K562 (cell line): Measurements from ENCODE around the gene GRXCR2. TPM values are rescaled to one million over a fixed set of nuclear protein-coding genes. Genes with fewer than 3 reads are reported as not detected.

Source experiments
- ATAC-seq: fragments of 200-7000 bp; cut with Tn5 transposase; 3 replicates; pipeline ENCODE4 v1.9.1; 2020; ENCODE audit warnings: moderate library complexity
- BruUV-seq: library from RNA; stranded (reverse); fragments of 400-500 nt; replicated peaks from 2 replicates; lab custom pipeline; 2021; lab: Mats Ljungman, UMichigan
- CTCF ChIA-PET: fragments of 300-600 bp; formaldehyde crosslinking; extraction: SDS; loops from one replicate; lab custom pipeline; 2021; ENCODE audit warnings: low intra/inter-chr PET ratio; lab: Yijun Ruan, JAX
- POLR2A ChIA-PET: fragments of 300-600, 350-650 bp; sonication (Branson Sonifier 250); formaldehyde crosslinking; extraction: SDS; loops from one replicate; lab custom pipeline; 2021; ENCODE audit warnings: antibody characterized with exemption, inconsistent platforms; lab: Yijun Ruan, JAX
- DNase-seq, 4 experiments: peaks; one replicate each; pipeline versions ENCODE4 v3.0.0 to v3.0.0-alpha.2; 2011 to 2018; ENCODE audit warnings: low spot score in 3 of 4, mixed read lengths in 3 of 4; ENCODE audit errors: extremely low read depth in 1 of 4
- FAIRE-seq: peaks from 2 replicates; lab custom pipeline; 2011; peaks lifted over from hg19 to GRCh38; lab: Jason Lieb, UNC
- H2AFZ ChIP-seq: 2 replicates; pipeline ENCODE4 v1.6.0; 2011; ENCODE audit warnings: low read depth, low read length, control low read depth, inconsistent platforms
- H3K27ac ChIP-seq: fragments of 200-600 bp; 3 replicates; pipeline ENCODE4 v1.8.0; 2011; ENCODE audit warnings: low read depth, mild to moderate bottlenecking, control low read depth, inconsistent platforms, low read length, moderate library complexity, mixed read lengths; ENCODE audit errors: extremely low read depth
- H3K27me3 ChIP-seq, 2 experiments: fragments of 300-600 bp in 1 of 2; 2 replicates in 1 of 2; 3 replicates in 1 of 2; pipeline versions ENCODE4 v1.6.0 to v1.8.0; 2011; ENCODE audit warnings: inconsistent platforms in 2 of 2, low read length in 2 of 2, mild to moderate bottlenecking in 1 of 2, mixed read lengths in 1 of 2, moderate library complexity in 1 of 2; ENCODE audit not compliant: control insufficient read depth in 2 of 2, insufficient read depth in 2 of 2
- H3K36me3 ChIP-seq: fragments of 300-600 bp; 3 replicates; pipeline ENCODE4 v1.8.0; 2011; ENCODE audit warnings: mild to moderate bottlenecking, low read length, inconsistent platforms; ENCODE audit not compliant: control insufficient read depth, insufficient read depth
- H3K4me1 ChIP-seq, 2 experiments: fragments of 200-600 bp in 1 of 2; replicated peaks in 1 of 2; 2 replicates in 1 of 2; 3 replicates in 1 of 2; pipeline versions ENCODE4 v1.5.1 to v1.8.0; 2011; ENCODE audit warnings: inconsistent platforms in 2 of 2, low read length in 2 of 2, mild to moderate bottlenecking in 1 of 2, mixed read lengths in 1 of 2, moderate library complexity in 1 of 2; ENCODE audit not compliant: control insufficient read depth in 2 of 2, insufficient read depth in 2 of 2
- H3K4me2 ChIP-seq: 2 replicates; pipeline ENCODE4 v1.6.1; 2011; ENCODE audit warnings: low read length, control low read depth, inconsistent platforms, mixed read lengths; ENCODE audit not compliant: insufficient read depth
- H3K4me3 ChIP-seq: fragments of 200-600 bp; sonication (generic), shearing (Covaris generic); 2 replicates; pipeline ENCODE4 v1.5.1; 2016; ENCODE audit warnings: control low read depth, inconsistent platforms
- H3K79me2 ChIP-seq: fragments of 200-600 bp; 3 replicates; pipeline ENCODE4 v1.8.0; 2011; ENCODE audit warnings: low read length, inconsistent platforms; ENCODE audit not compliant: control insufficient read depth, insufficient read depth
- H3K9ac ChIP-seq, 2 experiments: 2 replicates each; pipeline versions ENCODE4 v1.6.0 to v1.6.1; 2011; ENCODE audit warnings: low read depth in 2 of 2, low read length in 2 of 2, control low read depth in 1 of 2, inconsistent platforms in 1 of 2, mild to moderate bottlenecking in 1 of 2, mixed read lengths in 1 of 2; ENCODE audit not compliant: insufficient read depth in 1 of 2
- H3K9me1 ChIP-seq: one replicate; pipeline ENCODE4 v1.6.0; 2011; ENCODE audit warnings: inconsistent platforms, mild to moderate bottlenecking, low read length, moderate library complexity; ENCODE audit not compliant: control insufficient read depth, insufficient read depth
- H3K9me3 ChIP-seq: replicated peaks from 2 replicates; pipeline ENCODE4 v1.5.1; 2011; ENCODE audit warnings: low read depth, low read length, inconsistent platforms; ENCODE audit not compliant: control insufficient read depth, insufficient read depth
- H4K20me1 ChIP-seq: replicated peaks from 2 replicates; pipeline ENCODE4 v1.6.1; 2011; ENCODE audit warnings: low read length, inconsistent platforms, mixed read lengths; ENCODE audit not compliant: control insufficient read depth, insufficient read depth
- CTCF ChIP-seq, 3 experiments: IDR thresholded peaks in 2 of 3; conservative IDR thresholded peaks in 1 of 3; 2 replicates each; pipeline ENCODE4 v1.5.1; 2011 to 2012; ENCODE audit warnings: low read length in 3 of 3, mild to moderate bottlenecking in 3 of 3, control low read depth in 2 of 3, improper control_type of control experiment in 1 of 3, inconsistent platforms in 1 of 3, low read depth in 1 of 3, mixed read lengths in 1 of 3, moderate library complexity in 1 of 3; ENCODE audit not compliant: insufficient read depth in 2 of 3
- NFIC ChIP-seq: fragments of 450-650 bp; IDR thresholded peaks from 2 replicates; pipeline ENCODE4 v1.6.1; 2017; ENCODE audit warnings: mild to moderate bottlenecking, inconsistent platforms
- RAD21 ChIP-seq, 2 experiments: fragments of 250-450 bp in 1 of 2; fragments of 450-650 bp in 1 of 2; sonication (Bioruptor Pico) in 1 of 2; formaldehyde crosslinking in 1 of 2; IDR thresholded peaks in 1 of 2; conservative IDR thresholded peaks in 1 of 2; 2 replicates each; pipeline versions ENCODE4 v1.4.0 to v1.8.0; 2020 to 2022; ENCODE audit warnings: mild to moderate bottlenecking in 2 of 2, moderate library complexity in 1 of 2
- WGBS: fragments of 100-300 bp; shearing (Covaris generic); methylation state at CpG from one replicate; pipeline ENCODE4 v1.1.6; 2016; ENCODE audit warnings: low coverage, mixed read lengths; ENCODE audit not compliant: insufficient coverage; ENCODE audit errors: missing lambda C conversion rate; 5-methylcytosine and 5-hydroxymethylcytosine counted together
- in situ Hi-C: fragments of 300-500 bp; cut with MboI; formaldehyde crosslinking; loops from 4 replicates; pipeline ENCODE4 v1.15.0; 2018; ENCODE audit warnings: inconsistent platforms, mixed read lengths
- intact Hi-C: fragments of 100-400 bp; cut with micrococcal nuclease; formaldehyde crosslinking; loops from 2 replicates; pipeline ENCODE4 v1.14.2; 2022
- polyA plus RNA-seq, 8 experiments: library from polyadenylated mRNA; depleted of rRNA in 4 of 8; stranded (reverse) in 5 of 8; unstranded in 3 of 8; fragments of >200 nt; fragmentation: Nextera tagmentation in 2 of 8; fragmentation: Illumina TruSeq in 1 of 8; extraction: Ambion mirVana in 2 of 8; extraction: Trizol in 1 of 8; gene quantifications; 2 replicates each; pipeline versions ENCODE4 v1.2.1 to v1.2.3, GENCODE V29; 2011 to 2014; ENCODE audit warnings: inconsistent platforms in 1 of 8, missing spikeins in 1 of 8
- total RNA-seq, 7 experiments: library from RNA; depleted of rRNA in 6 of 7; stranded (reverse); fragments of >200 nt in 6 of 7; fragmentation: Illumina TruSeq in 2 of 7; extraction: Trizol in 2 of 7; gene quantifications; 2 replicates each; pipeline versions ENCODE4 v1.2.1 to v1.2.3, GENCODE V29; 2011 to 2021; ENCODE audit warnings: low replicate concordance in 1 of 7
- TF ChIP-seq, protein P1 (sequence below): sonication (generic); IDR thresholded peaks from 2 replicates; pipeline ENCODE4 v1.6.1; 2016

Gene GRXCR2
- total and polyA plus RNA-seq, 9 of the 15 experiments (the other 6 are each of a cell fraction or from before 2014, with no cell fraction given) = not detected

DNA sequence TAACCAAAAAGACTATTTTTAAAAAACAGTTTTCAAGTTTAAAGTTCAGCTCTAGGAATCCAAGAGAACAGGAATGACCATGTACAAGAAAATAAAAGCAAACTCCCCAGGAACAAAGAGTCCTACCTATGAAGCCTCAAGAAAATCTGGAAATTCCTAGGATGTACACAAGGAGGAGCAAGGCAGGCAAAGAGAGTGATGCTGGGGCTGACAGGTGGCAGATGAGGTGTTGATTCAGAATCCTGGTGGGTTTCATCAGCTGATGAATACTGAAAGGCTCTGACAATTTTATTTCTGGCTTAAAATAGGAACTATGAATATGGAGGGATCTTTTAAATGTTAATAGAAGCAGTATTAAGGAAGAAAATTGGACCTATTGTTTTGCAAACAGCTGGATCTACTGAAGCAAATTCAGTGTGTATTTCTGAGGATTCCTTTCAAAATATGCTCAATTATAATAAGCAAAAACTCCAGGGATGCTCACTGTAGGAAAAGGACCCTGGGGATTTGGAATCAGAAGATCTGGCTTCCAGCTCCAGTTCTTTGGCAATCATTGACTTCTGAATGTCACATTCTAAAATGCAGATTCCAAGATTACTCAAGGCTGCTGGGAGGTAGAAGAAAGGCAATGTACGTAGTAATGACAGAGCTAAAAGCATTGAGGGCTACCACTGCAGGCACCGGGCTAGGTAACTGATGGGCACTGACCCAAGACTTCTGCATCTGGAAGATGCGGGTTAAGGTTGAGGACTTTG lies 35.6 kb upstream of the GRXCR2 start:
- CTCF ChIA-PET = no interaction called here
- WGBS = 3% methylated on average over 3 of the region's 3 CpGs

More for the DNA sequence above, 35.6 kb upstream of the GRXCR2 start:
- Histone ChIP-seq H2AFZ (no peak overlapping the region), H3K9me3 (no peaks in the 10 kb centered on the region), H3K4me3 (no peak overlapping the region), H3K27me3 (peaks cover 11 to 19% of the 10 kb centered on the region in 2 experiments; a peak in 3 of 5 replicates), H3K36me3 (no peaks in the 10 kb centered on the region)
- no peak for ATAC-seq
- BruUV-seq = no TSS peak
- TF ChIP-seq CTCF (IDR thresholded peaks at IDR 0.05 in 2 of 3, conservative IDR thresholded peaks at IDR 0.05 in 1 of 3; ENCODE audit: insufficient read depth in 2 of 3, low read depth in 1 of 3, low read length in 3 of 3) (peak in 2 of 3 experiments; percentile 10 to 11; a peak in 1 of 6 replicates), NFIC (peak; percentile 29; the same call in 1 of the 2 replicates), RAD21 (CRISPR knock-in tag; conservative IDR thresholded peaks at IDR 0.05 in 1 of 2, IDR thresholded peaks at IDR 0.05 in 1 of 2) (peak in 1 of 2 experiments; percentile 46; a peak in 2 of 4 replicates)
- TF ChIP-seq, protein P1, sequence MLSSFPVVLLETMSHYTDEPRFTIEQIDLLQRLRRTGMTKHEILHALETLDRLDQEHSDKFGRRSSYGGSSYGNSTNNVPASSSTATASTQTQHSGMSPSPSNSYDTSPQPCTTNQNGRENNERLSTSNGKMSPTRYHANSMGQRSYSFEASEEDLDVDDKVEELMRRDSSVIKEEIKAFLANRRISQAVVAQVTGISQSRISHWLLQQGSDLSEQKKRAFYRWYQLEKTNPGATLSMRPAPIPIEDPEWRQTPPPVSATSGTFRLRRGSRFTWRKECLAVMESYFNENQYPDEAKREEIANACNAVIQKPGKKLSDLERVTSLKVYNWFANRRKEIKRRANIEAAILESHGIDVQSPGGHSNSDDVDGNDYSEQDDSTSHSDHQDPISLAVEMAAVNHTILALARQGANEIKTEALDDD = no peak
- TF ChIP-seq, all 486 proteins: peak for 3
- intact Hi-C loops (loop anchor here (5.0 kb wide), 1 partner anchor 139 kb away; no protein-coding TSS in a partner anchor), in situ Hi-C loops (no loop called here)
- no peak for FAIRE-seq
- no peaks in the 10 kb centered on the region for H3K4me1 ChIP-seq
- no peak overlapping the region for H3K9ac ChIP-seq
- H4K20me1 ChIP-seq = no peaks in the 10 kb centered on the region
- no peaks in the 10 kb centered on the region for H3K79me2 ChIP-seq
- H3K27ac ChIP-seq = no peak overlapping the region
- no peak overlapping the region for H3K4me2 ChIP-seq
- H3K9me1 ChIP-seq = no peaks in the 10 kb centered on the region
- POLR2A ChIA-PET = no interaction called here
- DNase-seq = no peak
